HepG2 (cell line): Measurements from ENCODE around the gene PGS1. TPM values are rescaled to one million over a fixed set of nuclear protein-coding genes. Genes with fewer than 3 reads are reported as not detected.
A peak's percentile ranks its signal among the peaks of the same experiment; 100 is the strongest.

Experiments used
- ATAC-seq: fragments of 200-7000 bp; cut with Tn5 transposase; 3 replicates; pipeline ENCODE4 v1.9.1; 2020; ENCODE audit warnings: mild to moderate bottlenecking, moderate library complexity
- BruUV-seq: library from RNA; stranded (reverse); fragments of 400-500 nt; replicated peaks from 2 replicates; lab custom pipeline; 2021; lab: Mats Ljungman, UMichigan
- CTCF ChIA-PET: fragments of 300-600 bp; formaldehyde crosslinking; extraction: SDS; loops from one replicate; lab custom pipeline; 2021; ENCODE audit warnings: low total read pairs, inconsistent platforms, low intra/inter-chr PET ratio; lab: Yijun Ruan, JAX
- POLR2A ChIA-PET: fragments of 350-600 bp; sonication (Branson Sonifier 250); formaldehyde crosslinking; loops from one replicate; lab custom pipeline; 2020; ENCODE audit warnings: antibody characterized with exemption, inconsistent platforms; lab: Yijun Ruan, JAX
- DNase-seq: peaks from one replicate; pipeline ENCODE4 v3.0.0-alpha.2; 2015; ENCODE audit warnings: low spot score
- FAIRE-seq: peaks from 3 replicates; lab custom pipeline; 2011; peaks lifted over from hg19 to GRCh38; lab: Jason Lieb, UNC
- H2AFZ ChIP-seq: one replicate; pipeline ENCODE4 v1.6.1; 2011; ENCODE audit warnings: low read length, inconsistent platforms
- H3K27ac ChIP-seq: fragments of 300-600 bp; 3 replicates; pipeline ENCODE4 v1.8.0; 2011; ENCODE audit warnings: mixed run types, mild to moderate bottlenecking, mixed read lengths, low read length, inconsistent platforms; ENCODE audit not compliant: insufficient read depth; ENCODE audit errors: extremely low read length
- H3K27me3 ChIP-seq, 2 experiments: fragments of 200-600 bp in 1 of 2; 2 replicates in 1 of 2; 3 replicates in 1 of 2; pipeline versions ENCODE4 v1.6.0 to v1.8.0; 2011; ENCODE audit warnings: low read length in 2 of 2, mild to moderate bottlenecking in 2 of 2, moderate library complexity in 2 of 2, inconsistent platforms in 1 of 2; ENCODE audit not compliant: insufficient read depth in 2 of 2, control insufficient read depth in 1 of 2
- H3K36me3 ChIP-seq, 2 experiments: fragments of 200-600 bp in 1 of 2; replicated peaks in 1 of 2; 2 replicates in 1 of 2; 3 replicates in 1 of 2; pipeline versions ENCODE4 v1.5.1 to v1.8.0; 2011; ENCODE audit warnings: low read length in 2 of 2, inconsistent platforms in 1 of 2; ENCODE audit not compliant: insufficient read depth in 2 of 2, control insufficient read depth in 1 of 2
- H3K4me1 ChIP-seq: 2 replicates; pipeline ENCODE4 v1.5.1; 2012; ENCODE audit warnings: low read length, inconsistent platforms; ENCODE audit not compliant: insufficient read depth
- H3K4me2 ChIP-seq: 2 replicates; pipeline ENCODE4 v1.6.0; 2011; ENCODE audit warnings: low read depth, low read length, inconsistent platforms
- H3K4me3 ChIP-seq, 3 experiments: fragments of 200-600 bp in 1 of 3; sonication (generic), shearing (Covaris generic) in 1 of 3; replicated peaks in 1 of 3; 2 replicates each; pipeline ENCODE4 v1.5.1; 2011 to 2016; ENCODE audit warnings: low read length in 3 of 3, inconsistent platforms in 2 of 3, low read depth in 2 of 3, mild to moderate bottlenecking in 2 of 3, control low read depth in 1 of 3, mixed read lengths in 1 of 3; ENCODE audit not compliant: insufficient read depth in 1 of 3
- H3K79me2 ChIP-seq: one replicate; pipeline ENCODE4 v1.6.1; 2011; ENCODE audit warnings: low read length, inconsistent platforms; ENCODE audit not compliant: insufficient read depth
- H3K9ac ChIP-seq: 2 replicates; pipeline ENCODE4 v1.6.0; 2011; ENCODE audit warnings: mild to moderate bottlenecking, low read depth, low read length, inconsistent platforms; ENCODE audit not compliant: insufficient read depth
- H3K9me3 ChIP-seq: 2 replicates; pipeline ENCODE4 v1.5.1; 2012; ENCODE audit warnings: mild to moderate bottlenecking, low read length
- H4K20me1 ChIP-seq: 2 replicates; pipeline ENCODE4 v1.6.0; 2011; ENCODE audit warnings: inconsistent platforms, mild to moderate bottlenecking, low read length, moderate library complexity; ENCODE audit not compliant: insufficient read depth
- CERS6 ChIP-seq: sonication (generic); formaldehyde crosslinking; IDR thresholded peaks from 2 replicates; pipeline ENCODE4 v1.5.0; 2020; ENCODE audit warnings: missing genetic modification reagents
- HES4 ChIP-seq: sonication (generic); formaldehyde crosslinking; IDR thresholded peaks from 2 replicates; pipeline ENCODE4 v1.9.0; 2021; ENCODE audit warnings: mild to moderate bottlenecking, missing genetic modification reagents, borderline replicate concordance
- ZNF563 ChIP-seq: sonication (generic); formaldehyde crosslinking; IDR thresholded peaks from 2 replicates; pipeline ENCODE4 v1.8.0; 2022; ENCODE audit warnings: mild to moderate bottlenecking, moderate library complexity, missing genetic modification reagents
- WGBS: methylation state at CpG from one replicate; pipeline ENCODE4 v1.1.6; 2017; ENCODE audit warnings: low lambda C conversion rate; 5-methylcytosine and 5-hydroxymethylcytosine counted together
- in situ Hi-C: cut with HindIII; loops from 2 replicates; pipeline ENCODE4 v1.10.0; 2017; ENCODE audit warnings: low pct_unique_long_range_greater_than_20kb; ENCODE audit not compliant: extremely low pct_ligation_motif_present
- intact Hi-C: fragments of 100-400 bp; cut with micrococcal nuclease; formaldehyde crosslinking; loops from one replicate; pipeline ENCODE4 v1.10.0; 2022; ENCODE audit not compliant: unreplicated experiment
- polyA plus RNA-seq, 8 experiments: library from polyadenylated mRNA; depleted of rRNA in 3 of 8; stranded (reverse) in 7 of 8; unstranded in 1 of 8; fragments of >200 nt; fragmentation: Illumina TruSeq in 4 of 8; extraction: Trizol in 4 of 8; gene quantifications; 2 replicates each; pipeline versions ENCODE4 v1.2.1 to v1.2.3, GENCODE V29; 2011 to 2016; ENCODE audit warnings: low read depth in 4 of 8, missing spikeins in 1 of 8, mixed read lengths in 1 of 8; ENCODE audit not compliant: insufficient read depth in 1 of 8
- total RNA-seq, 5 experiments: library from RNA; depleted of rRNA; stranded (reverse); fragments of >200 nt; fragmentation: Illumina TruSeq; extraction: Trizol; gene quantifications; 2 replicates each; pipeline ENCODE4 v1.2.3, GENCODE V29; 2016; ENCODE audit warnings: low read depth in 1 of 5
- TF ChIP-seq, protein P1 (sequence below): sonication (generic); formaldehyde crosslinking; IDR thresholded peaks from 2 replicates; pipeline ENCODE4 v1.9.0; 2022; ENCODE audit warnings: missing genetic modification reagents, mild to moderate bottlenecking, borderline replicate concordance

The PGS1 gene
- total and polyA plus RNA-seq, 2 of the 13 experiments (the other 11 are each of a cell fraction or from before 2014, with no cell fraction given), result 25.9 to 31.5 TPM

- Histone ChIP-seq H4K20me1 (no peaks in the 10 kb centered on the region; the same call in 1 of the 2 replicates), H3K27ac (no peak overlapping the region), H3K9ac (no peak overlapping the region), H3K27me3 (peaks cover 41 to 89% of the 10 kb centered on the region in 2 experiments), H3K9me3 (no peaks in the 10 kb centered on the region), H3K79me2 (no peaks in the 10 kb centered on the region), H2AFZ (no peak overlapping the region), H3K36me3 (no peaks in the 10 kb centered on the region), H3K4me3 (no peak overlapping the region), H3K4me2 (no peak overlapping the region), H3K4me1 (peaks cover 18% of the 10 kb centered on the region)
- no peak for TF ChIP-seq CERS6 (CRISPR knock-in tag)
- TF ChIP-seq, protein P1, sequence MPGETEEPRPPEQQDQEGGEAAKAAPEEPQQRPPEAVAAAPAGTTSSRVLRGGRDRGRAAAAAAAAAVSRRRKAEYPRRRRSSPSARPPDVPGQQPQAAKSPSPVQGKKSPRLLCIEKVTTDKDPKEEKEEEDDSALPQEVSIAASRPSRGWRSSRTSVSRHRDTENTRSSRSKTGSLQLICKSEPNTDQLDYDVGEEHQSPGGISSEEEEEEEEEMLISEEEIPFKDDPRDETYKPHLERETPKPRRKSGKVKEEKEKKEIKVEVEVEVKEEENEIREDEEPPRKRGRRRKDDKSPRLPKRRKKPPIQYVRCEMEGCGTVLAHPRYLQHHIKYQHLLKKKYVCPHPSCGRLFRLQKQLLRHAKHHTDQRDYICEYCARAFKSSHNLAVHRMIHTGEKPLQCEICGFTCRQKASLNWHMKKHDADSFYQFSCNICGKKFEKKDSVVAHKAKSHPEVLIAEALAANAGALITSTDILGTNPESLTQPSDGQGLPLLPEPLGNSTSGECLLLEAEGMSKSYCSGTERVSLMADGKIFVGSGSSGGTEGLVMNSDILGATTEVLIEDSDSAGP (CRISPR knock-in tag), result 0 out of 2 replicates have a peak, but pooled peaks have one; percentile 5
- peak; percentile 42; the same call in 1 of the 2 replicates for TF ChIP-seq HES4
- peak; percentile 21; the same call in 1 of the 2 replicates for TF ChIP-seq ZNF563 (CRISPR knock-in tag)
- DNase-seq (no peak), FAIRE-seq (no peak), ATAC-seq (no peak)
- POLR2A ChIA-PET, result no interaction called here
- CTCF ChIA-PET, result no interaction called here
- 42% methylated on average over 14 of the region's 19 CpGs for WGBS
- intact Hi-C loops (no loop called here), in situ Hi-C loops (no loop called here)
- no TSS peak for BruUV-seq
Observed at GRCh38 chr17:78343543-78344201, 34.8 kb upstream of the PGS1 start.
